ENCODE measurements around the gene HTD2.

DNA sequence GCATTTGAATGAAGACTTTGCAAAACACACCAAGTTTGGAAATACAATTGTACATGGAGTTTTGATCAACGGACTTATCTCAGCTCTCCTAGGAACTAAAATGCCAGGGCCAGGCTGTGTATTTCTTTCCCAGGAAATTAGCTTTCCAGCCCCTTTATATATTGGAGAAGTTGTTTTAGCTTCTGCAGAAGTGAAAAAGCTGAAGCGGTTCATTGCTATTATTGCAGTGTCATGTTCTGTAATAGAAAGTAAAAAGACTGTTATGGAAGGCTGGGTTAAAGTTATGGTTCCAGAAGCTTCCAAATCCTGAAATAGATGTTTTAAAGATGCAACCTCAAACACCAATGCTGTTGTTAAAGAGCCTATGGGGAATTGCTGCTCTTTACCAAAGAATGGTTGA is 11.5 kb downstream of the HTD2 start:
- TF ChIP-seq, protein P1, sequence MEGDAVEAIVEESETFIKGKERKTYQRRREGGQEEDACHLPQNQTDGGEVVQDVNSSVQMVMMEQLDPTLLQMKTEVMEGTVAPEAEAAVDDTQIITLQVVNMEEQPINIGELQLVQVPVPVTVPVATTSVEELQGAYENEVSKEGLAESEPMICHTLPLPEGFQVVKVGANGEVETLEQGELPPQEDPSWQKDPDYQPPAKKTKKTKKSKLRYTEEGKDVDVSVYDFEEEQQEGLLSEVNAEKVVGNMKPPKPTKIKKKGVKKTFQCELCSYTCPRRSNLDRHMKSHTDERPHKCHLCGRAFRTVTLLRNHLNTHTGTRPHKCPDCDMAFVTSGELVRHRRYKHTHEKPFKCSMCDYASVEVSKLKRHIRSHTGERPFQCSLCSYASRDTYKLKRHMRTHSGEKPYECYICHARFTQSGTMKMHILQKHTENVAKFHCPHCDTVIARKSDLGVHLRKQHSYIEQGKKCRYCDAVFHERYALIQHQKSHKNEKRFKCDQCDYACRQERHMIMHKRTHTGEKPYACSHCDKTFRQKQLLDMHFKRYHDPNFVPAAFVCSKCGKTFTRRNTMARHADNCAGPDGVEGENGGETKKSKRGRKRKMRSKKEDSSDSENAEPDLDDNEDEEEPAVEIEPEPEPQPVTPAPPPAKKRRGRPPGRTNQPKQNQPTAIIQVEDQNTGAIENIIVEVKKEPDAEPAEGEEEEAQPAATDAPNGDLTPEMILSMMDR (IDR thresholded peaks at IDR 0.05), result no peak
- no peak for TF ChIP-seq POLR2A (IDR thresholded peaks at IDR 0.05)
- no peak for TF ChIP-seq POLR2AphosphoS5 (IDR thresholded peaks at IDR 0.05)
